ENCODE data around the gene IGLL1. TPM values are rescaled to one million over a fixed set of nuclear protein-coding genes. Genes with fewer than 3 reads are reported as not detected.
"Not testable (repeated sequence)": the region's sequence is repeated elsewhere in the genome, so short reads cannot be mapped to it uniquely, and the experiment has no call there.

The IGLL1 gene
- not detected in 2 replicates for total RNA-seq (2014; rRNA removed; shearing (Covaris generic))

- no peak for DNase-seq (ENCODE audit: low spot score)
Measured at GRCh38 chr22:23579870-23580575, at the start of gene IGLL1. Gene IGLL1, minus strand, starts transcription at chr22:23580290. Its CDS starts 100 bp downstream, at chr22:23580190.

- not testable (repeated sequence) for DNase-seq (ENCODE audit: low spot score)
Measured at GRCh38 chr22:23628056-23628743, 48.1 kb upstream of the IGLL1 start.

GRCh38 chr22:23627401-23628055 is 47.4 kb upstream of the IGLL1 start:
- not testable (repeated sequence) for DNase-seq (ENCODE audit: low spot score)

GRCh38 chr22:23626286-23626975 is 46.3 kb upstream of the IGLL1 start:
- no peak for DNase-seq (ENCODE audit: low spot score)

- DNase-seq (ENCODE audit: low spot score), result no peak
Measured at GRCh38 chr22:23622634-23623033, 42.5 kb upstream of the IGLL1 start.

DNA sequence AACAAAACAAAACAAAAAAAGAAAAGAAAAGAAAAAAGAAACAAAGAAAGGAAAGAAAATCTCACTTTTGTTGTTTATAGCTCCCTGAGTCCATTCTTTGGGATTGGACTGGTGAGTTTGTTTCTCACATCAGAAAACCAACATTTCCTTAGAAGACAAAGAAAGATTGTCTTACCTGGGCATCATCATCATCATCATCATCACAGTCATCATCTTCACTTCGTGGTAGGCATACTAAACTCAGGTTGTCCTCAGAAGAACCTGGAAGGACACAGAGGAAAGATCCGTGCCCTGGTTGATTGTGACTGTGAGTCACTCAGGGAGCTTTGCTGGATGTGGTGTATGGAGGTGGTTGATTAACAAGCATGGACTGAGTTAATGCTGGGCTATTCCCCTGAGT is 41.8 kb upstream of the IGLL1 start:
- DNase-seq (ENCODE audit: low spot score), result not testable (repeated sequence)

GRCh38 chr22:23621082-23621780 is 41.1 kb upstream of the IGLL1 start:
- no peak for DNase-seq (ENCODE audit: low spot score)

DNA sequence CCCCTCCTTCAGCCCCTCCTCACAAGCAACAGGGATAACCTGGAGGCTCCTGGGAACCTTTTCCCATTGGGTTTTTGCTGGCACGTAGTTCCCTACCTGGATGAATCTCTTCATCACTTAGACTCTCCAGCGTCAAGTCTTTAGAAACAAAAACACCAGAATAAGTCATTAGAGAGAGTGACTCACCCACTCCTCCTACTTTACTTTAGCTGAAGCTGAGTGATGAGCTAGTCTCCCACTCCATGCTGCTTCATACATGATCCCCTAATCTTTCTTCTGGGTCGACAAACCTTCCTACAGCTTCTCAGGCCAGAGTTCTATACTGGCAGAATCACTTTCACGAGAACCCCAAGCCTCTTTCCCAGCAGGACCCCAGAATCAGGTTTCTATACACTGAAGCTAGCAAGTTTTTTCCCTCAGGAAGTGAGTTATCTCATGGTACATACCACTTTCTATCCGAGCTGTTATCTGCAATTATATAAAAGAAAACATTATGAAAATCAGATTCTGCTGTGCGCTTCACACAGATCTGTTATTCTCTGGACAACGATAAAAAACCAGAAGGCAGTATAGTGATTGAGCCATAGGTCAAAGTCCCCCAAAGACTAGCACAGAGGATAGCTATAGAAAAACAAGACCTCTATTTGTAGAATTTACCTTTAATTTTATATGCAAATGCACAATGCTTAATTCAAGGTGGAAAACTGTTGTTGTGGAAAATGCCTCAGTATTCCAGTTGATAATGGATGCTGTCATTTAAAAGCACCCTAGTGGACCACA is 33.3 kb upstream of the IGLL1 start:
- DNase-seq (ENCODE audit: low spot score), result peak; percentile 7

DNA sequence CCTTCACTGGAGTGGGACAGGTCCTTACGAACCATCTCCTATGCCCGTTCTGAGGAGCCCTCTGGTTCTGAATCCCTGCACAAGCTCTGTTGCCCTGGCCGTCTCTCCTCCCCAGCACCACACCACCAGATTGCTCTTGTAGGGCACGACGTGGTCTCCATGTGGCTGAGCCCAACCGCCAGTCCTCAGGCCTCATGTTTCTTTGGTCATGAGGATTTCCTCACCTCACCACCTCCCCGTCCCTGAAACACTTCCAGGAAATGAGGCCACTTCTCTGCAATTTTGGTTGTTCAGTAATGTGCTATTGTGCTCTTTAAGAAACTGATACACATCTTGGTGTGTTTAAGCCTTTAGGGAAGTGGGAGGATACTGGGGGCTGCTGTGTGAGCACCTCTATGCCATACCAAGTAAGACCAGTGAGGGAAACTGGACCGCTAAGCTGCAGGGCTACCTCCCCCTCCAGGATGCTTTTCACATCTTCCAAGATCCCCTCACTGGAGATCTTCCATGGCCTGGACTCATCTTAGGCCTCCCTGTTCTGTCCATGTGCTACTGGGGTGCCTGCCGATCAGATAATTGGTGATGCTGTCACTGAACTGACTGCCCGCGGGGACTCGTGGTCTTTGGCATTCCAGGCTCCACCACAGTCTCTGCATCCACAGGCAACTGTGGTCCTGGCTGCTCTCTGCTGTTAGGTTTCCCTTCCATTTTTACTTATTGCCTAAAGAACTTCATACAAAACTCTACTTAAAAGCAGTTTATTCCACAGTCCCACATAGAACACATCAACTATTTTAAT is 30.1 kb upstream of the IGLL1 start:
- DNase-seq (ENCODE audit: low spot score), result no peak

- no peak for DNase-seq (ENCODE audit: low spot score)
Measured at GRCh38 chr22:23608583-23608982, 28.5 kb upstream of the IGLL1 start.

GRCh38 chr22:23606204-23607131 is 26.4 kb upstream of the IGLL1 start:
- no peak for DNase-seq (ENCODE audit: low spot score)

- no peak for DNase-seq (ENCODE audit: low spot score)
Measured at GRCh38 chr22:23604939-23605712, 25.0 kb upstream of the IGLL1 start.

DNA sequence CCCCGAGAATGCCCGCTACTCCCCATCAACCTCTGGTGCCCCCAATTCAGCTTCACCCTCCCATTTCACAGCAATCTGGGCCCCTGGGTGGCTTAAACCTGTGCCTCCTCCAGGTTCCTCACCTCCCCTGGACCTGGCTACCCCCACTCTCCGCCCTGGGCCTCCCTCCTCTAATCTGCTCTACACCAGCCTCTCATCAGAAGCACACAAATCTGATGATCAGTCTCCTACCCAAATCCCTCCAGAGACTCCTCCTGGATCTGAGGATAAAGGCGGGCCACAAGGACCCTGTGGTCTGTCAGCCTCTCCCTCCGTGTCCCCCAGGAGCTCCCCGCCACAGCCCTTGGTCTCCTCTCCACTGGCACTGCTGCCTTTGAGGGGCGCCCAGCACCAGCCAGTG is 23.2 kb upstream of the IGLL1 start:
- no peak for DNase-seq (ENCODE audit: low spot score)

GRCh38 chr22:23598805-23599518 is 18.9 kb upstream of the IGLL1 start:
- DNase-seq (ENCODE audit: low spot score), result no peak

DNA sequence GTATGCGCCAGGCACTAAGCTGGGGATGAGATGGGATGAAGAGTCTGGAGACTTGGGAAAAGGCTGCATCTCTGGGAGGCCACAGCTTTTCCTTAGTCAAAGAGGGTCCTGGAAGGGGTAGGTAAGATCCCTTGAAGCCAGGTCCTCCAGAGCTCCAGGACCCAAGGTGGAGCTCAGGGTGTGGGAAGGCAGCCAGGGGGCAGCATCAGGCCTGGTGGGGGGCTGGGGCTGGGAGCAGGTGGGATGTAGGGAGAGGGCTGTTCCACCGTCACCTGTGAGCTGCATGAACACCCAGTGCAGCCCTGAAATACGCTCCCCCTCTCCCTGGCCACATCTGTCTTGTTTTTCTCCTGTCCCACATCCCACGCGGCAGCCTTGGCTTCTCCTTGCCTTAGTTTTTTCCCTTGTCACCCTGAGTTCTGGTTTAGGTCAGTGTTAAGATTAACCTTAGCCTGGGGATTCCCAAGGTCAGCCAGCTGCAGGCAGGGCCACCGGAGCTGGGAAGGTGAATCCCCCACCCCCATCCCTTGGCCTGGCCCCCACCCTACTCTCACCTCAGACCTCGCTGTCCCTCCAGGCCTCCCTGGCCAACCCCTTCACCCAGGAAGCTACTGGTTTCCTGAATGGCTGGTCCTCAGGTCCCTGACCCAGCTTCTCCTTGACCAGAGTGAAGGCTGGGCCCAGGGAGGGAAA is 17.6 kb upstream of the IGLL1 start:
- DNase-seq (ENCODE audit: low spot score), result not testable (repeated sequence)

GRCh38 chr22:23595904-23596303 is 15.8 kb upstream of the IGLL1 start:
- not testable (repeated sequence) for DNase-seq (ENCODE audit: low spot score)

DNA sequence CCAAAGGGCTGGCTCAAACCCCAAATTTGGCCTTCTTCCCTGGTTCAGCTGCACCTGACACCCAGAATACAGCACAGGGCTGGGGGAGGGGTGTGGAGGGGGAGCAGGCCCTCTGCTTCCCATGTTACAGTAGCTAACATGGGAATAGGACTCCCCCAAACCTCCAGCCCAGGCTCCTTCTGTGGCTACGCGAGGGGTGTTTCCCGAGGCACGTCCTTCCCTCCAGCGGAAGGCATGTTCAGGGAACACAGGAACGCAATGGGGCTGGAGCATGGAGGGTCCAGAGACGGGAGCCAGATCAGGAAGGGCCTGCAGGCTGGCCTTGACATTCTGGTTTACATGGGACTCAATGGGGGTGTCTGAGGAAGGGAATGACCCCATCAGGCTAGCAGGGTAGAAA is 11.8 kb upstream of the IGLL1 start:
- no peak for DNase-seq (ENCODE audit: low spot score)
